Astrocyte of the hippocampus (primary cell): Measurements from ENCODE around the gene ZNF587B.
A peak's percentile ranks its signal among the peaks of the same experiment; 100 is the strongest.
"Not testable (repeated sequence)": the region's sequence is repeated elsewhere in the genome, so short reads cannot be mapped to it uniquely, and the experiment has no call there.

Source experiments
- DNase-seq: peaks from one replicate; pipeline ENCODE4 v3.0.0; 2011; ENCODE audit warnings: low read depth, low spot score

Gene ZNF587B

DNA sequence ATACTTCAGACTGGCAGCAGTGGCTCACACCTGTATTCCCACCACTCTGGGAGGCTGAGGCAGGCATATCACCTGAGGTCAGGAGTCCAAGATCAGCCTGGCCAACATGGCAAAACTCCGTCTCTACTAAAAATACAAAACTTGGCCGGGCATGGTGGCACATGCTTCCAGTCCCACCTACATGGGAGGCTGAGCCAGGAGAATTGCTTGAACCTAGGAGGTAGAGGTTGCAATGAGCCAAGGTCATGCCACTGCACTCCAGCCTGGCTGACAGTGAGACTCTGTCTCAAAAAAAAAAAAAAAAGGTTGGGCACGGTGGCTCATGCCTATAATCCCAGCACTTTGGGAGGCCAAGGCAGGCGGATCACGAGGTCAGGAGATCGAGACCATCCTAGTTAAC, 39.6 kb downstream of the ZNF587B start:
- not testable (repeated sequence) for DNase-seq

GRCh38 chr19:57870225-57870624, 40.1 kb downstream of the ZNF587B start:
- no peak for DNase-seq

DNA sequence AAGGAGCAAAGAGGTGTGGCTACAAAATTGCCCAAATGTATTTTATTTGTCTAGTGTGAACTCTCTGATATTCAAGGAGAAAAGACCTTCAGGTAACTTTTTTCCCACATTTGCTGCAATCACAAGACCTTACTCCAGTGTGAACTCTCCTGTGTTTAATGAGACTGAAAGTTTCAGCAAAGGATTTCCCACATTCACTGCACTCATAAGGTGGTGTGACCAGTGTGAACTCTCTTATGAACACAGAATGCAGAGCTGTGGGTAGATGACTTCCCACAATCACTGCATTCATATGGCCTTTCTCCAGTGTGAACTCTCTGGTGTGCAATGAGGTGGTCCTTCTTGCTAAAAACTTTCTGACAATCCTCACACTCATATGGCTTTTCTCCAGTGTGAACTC, 42.4 kb downstream of the ZNF587B start:
- no peak for DNase-seq

DNA sequence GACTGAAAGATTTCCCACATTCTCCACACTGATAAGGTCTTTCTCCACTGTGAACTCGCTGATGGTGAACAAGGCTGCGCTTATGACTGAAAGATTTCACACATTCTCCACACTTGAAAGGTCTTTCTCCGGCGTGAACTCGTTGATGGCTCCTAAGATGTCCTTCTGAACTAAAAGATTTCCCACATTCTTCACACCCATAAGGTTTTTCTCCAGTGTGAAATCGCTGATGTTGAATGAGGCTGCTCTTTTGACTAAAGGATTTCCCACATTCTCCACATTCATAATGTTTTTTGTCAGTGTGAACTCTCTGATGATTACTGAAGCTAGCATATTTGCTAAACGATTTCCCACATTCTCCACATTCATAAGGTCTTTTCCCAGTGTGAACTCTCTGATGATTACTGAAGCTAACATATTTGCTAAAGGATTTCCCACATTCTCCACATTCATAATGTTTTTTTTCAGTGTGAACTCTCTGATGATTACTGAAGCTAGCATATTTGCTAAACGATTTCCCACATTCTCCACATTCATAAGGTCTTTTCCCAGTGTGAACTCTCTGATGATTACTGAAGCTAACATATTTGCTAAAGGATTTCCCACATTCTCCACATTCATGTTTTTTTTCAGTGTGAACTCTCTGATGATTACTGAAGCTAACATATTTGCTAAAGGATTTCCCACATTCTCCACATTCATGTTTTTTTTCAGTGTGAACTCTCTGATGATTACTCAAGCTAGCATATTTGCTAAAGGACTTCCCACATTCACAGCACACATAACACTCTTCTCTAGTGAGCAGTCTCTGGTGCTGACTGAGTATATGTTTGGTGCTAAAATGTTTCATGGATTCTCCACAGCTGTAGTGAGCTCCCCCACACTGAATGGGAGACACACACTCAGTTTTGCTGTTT, 44.0 kb downstream of the ZNF587B start:
- DNase-seq, result not testable (repeated sequence)

- DNase-seq, result no peak
Observed at GRCh38 chr19:57886046-57886445, 55.9 kb downstream of the ZNF587B start.

DNA sequence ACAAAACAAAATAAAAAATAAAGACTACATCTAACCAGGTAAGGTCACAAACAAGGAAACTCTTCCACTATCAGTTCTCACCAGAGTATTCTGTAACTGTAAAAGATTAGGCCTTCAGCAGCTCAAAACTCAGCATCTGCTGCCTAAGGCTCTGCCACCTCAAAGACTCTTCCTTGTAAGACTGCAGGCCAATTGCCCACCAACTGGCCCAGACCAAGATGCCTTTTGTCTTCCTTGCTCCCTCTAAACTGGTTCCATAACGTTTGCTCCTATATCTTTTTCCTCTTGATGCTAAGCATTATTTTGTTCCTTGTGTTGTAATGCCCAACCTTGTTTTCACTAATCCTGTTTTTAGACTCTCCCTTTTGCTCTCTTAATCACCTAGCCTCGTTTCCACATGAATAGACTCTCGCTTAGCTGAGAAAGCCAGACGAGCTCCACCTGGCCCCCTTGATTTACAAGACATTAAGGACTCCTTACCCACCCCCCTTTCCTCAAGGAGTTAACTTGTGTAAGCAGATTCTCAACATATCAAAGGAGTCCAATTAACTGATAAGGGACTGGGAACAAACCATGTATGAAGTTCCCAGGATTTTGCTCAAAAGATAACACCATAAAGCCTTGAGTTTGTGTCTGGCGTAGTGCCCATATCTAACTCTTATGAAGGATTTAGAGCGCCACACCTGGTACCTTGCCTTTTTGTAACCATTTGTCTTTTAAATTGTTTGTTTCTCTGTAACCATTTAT, 57.3 kb downstream of the ZNF587B start:
- DNase-seq, result peak; percentile 54

- peak; percentile 31 for DNase-seq
Observed at GRCh38 chr19:57888107-57888559, 58.0 kb downstream of the ZNF587B start.

DNA sequence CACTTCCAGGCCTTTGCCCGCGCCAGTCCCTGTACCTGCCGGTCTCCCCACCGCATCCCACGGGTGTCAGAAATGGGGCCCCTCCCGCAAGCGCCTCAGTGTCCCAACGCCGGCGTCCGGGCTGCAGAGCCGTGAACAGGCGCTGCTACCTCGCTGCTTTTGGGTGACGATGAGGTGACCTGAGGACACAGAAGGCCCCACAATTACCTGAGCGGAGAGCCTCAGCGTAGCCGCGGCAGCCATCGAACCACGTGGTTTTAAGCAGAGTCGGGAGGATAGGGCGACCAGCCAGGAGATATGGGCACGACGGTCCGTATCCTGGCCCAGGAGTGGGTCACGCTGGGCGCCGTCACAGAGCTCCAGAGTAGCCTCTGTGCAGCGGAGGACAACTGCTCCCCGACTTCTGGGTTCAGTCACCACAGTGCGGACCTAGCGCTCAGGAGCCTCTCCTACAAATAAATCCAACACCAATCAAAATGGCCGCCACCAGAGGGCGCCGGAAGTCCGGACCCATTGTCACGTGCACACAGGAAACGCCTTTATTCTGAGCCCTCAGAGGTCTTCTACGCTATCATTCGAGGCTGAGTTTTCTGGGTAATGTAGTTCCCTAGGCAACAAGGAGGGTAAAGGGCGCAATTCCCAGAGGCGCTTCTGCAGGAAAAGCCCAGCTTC, 58.6 kb downstream of the ZNF587B start, which contains the start of gene ZNF814:
Gene ZNF814 (minus strand): TSS at position 478 of the 672 bp plus-strand sequence. CDS start 235 bp downstream, at position 243.
- peak; percentile 90 for DNase-seq

DNA sequence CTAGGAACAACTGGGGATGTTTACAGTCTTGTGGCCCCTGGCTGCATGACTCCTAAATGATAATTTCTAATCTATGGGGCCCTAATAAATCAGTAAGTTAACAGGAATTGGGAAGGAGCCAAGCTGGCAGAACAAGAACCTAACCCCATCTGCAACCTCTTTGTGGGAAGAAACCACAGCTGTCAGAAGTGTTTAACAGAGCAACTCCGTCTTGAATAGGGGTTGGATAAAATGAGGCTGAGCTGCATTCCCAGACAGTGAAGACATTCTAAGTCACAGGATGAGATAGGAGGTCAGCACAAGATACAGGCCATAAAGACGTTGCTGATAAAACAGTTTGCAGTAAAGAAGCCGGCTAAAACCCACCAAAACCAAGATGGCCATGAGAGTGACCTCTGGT, 60.6 kb downstream of the ZNF587B start:
- DNase-seq, result peak; percentile 82
